NCI-H446 treated with DMSO at 0.1 percent for 48 hours (cell line): Measurements from ENCODE around the gene DCDC2C.

Experiments
- DNase-seq: peaks from one replicate; lab custom pipeline; 2025; lab: John Stamatoyannopoulos, UW

The DCDC2C gene

DNA sequence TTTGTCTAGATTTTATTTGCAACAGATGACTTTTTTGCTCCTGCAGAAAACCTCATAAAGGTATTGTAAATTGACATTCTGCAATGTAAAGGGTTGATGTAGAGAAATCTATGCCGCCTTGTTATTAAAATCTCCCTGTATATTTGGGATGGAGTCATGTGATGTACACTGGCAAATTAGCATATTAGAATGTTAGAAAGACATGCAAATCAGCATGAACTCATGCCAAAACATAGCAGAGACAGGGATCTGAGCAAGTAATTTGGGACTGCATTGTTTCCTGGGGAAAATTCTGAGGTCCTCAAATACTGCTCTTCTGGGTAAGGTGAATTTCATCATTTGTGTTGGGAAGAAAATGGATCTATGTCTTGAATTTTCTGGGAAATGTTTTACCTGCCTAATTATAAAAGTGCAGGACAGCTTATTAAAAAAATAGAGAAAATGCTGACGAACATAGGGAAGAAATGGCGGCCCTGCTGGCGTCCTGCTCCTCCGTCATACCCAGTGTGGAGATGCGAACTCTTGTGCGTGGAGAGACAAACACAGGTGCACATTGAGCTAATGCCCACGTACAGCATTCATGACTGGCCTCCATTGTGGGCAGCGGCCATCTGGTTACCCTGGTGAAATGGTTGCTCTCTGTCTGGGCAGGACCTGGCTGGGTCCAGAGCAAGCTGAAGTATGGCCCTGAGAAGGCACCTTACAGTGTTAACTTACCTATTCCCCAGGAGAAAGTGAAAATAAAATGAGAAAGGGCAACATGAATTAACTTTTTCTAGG is 29.1 kb upstream of the DCDC2C start:
- no peak for DNase-seq

DNA sequence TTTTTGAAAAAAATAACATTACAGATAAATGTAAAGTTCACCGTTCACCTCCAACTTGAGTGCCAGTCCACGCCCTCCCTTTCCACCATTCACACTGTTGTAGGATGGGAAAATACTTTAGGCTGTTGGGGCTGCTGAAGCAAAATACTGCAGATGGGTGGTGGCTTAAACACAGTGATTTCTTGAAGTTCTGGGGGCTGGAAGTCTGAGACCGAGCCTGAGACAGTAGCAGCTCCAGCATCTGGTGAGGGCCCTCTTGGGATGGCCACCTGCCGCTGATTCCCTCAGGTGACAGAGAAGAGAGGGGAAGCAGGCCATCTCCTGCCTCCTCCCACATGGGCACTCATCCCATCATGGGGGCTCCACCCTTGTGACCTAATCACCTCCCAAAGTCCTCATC is 27.7 kb upstream of the DCDC2C start:
- no peak for DNase-seq

DNA sequence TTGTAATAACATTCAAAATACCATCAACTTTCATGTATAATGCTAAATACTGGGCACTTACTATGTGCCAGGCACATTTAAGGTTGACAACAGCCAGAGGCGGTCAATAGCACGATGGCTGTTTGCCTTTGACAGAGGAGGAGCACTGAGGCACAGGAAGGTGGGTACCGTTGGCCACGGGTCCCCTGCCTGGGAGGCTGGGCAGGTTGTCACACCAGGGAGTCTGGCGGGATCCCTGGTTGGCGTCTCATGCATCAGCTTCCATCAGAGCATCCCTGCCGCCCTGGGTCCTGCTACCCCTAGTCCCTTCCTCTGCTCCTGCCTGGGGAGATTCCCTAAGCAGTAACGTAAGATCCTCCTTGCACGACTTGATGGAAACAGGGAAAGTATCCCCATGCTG is 25.9 kb upstream of the DCDC2C start:
- DNase-seq = no peak

DNA sequence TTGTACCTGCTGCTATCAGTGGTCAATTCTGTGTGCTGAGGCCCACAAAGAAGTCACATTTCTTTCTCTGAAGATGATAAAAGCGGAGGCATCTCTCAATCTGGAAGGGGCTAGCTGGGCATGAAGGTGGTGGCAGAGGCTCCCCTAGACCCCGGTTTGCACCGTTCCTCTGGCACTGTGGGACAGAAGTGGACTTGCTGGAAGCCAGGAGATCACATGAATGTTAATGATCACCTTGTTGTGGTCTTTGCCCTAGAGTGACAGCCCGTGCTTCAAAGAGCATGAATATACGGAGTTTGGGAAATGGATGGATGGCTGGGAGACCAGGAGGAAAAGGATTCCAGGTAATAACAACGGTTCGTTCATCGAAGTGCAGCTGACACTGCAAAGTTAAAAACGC is 25.2 kb upstream of the DCDC2C start:
- DNase-seq = no peak

DNA sequence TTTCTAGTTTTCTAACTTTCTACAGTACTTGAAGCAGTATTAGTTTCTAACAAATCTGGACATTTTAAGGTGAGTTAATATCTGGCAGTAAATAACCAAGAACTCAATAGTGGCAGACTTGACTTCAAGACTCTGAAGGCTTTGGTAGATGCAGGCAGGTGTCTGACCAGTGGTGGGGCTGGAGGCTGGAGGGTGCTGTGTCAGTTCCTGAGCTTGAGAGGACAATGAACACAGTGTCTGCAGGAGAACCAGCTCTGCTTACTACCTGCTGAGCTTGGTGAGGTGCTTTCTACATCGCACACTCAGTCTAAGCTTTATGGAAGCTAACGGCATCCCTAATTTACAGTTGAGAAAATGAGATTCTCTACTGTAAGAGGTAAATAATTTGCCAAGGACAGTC is 24.2 kb upstream of the DCDC2C start:
- no peak for DNase-seq

DNA sequence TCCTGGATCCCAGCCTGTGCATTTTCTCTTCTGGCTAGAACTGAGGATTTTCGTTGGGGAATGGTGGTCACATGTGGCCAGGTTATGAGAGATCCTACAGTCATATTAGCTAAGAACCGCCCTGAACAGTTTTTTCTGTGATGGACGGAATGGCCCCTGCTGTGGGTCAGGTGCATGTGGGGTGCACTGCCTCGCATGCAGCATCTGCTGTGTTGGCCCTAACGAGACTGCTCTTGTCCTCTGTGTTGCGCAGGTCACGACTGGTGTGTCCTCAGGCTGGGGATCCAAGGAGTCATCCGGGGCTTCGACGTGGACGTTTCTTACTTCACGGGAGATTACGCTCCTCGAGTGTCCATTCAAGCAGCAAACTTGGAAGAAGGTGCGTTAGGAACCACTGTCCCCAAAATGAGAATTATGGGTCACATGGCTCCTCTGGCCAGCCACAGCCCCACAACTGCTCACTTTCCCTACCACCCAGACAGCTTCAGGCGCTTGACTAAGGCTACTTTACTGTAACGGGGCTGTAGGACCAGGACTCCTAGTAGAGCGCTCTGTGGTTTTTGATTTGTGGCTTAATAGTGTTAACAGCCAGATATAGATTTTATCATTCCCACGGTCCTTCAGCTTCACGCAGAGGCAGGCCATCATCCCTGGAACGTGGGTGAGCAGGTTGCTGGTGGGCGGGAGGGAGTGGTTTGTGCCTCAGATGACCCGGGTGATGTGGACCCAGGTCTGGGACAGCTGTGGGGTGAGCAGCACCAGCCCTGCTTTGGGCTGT is 23.6 kb upstream of the DCDC2C start:
- DNase-seq = no peak

DNA sequence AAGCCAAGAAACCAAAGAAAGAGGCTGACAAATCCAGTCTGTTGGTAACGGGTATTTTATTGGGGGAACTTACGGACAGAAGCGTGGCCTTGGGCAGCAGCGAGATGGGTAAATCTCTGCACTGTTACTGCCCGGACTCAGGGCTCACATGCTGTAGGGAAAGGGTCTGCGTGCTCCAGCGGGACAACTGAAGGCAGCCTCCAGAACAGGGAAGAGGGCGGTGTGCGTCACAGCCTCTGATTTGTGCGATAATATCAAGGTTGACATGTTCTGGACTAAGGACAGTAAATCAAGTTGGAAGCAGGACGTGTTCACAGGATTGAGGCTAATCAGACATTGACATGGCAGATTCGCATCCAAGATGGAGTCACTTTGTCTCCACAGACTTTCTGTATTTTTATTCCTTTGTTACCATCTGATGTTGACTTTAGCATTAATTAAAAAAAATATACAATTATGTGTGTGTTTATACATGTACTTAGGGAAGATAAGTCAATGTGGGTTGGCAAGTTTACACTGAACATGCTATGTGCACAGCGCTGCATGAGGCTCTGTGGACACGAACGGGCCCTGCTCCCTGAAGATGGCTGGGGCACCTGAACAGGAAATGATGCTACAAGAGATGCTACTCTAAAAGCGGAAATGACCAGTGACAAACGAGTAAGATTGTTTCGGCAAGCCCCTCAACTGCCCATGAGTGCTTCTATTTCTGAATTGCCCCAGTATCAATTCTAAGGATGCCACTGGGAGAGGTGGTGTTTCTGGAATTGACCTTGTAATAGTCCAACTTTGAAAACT is 22.6 kb upstream of the DCDC2C start:
- DNase-seq = no peak

DNA sequence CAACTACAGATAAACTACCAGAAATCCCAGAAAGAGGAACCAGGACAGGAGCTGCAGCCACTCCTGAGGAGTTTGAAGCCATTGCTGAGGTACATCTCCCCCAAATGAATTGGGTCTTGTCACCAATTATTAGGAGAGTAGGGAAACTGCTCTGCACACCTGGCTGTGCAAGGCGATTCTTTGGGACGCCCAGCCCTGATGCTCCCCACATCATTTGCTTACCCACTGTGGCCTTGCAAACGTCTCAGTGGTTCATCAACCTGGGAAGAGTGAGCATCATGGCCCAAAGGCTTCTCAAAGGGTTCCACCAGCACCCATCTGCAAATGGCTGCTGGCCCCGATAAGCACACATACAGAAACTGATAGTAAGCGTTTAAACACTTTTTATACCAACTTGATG is 21.8 kb upstream of the DCDC2C start:
- no peak for DNase-seq

DNA sequence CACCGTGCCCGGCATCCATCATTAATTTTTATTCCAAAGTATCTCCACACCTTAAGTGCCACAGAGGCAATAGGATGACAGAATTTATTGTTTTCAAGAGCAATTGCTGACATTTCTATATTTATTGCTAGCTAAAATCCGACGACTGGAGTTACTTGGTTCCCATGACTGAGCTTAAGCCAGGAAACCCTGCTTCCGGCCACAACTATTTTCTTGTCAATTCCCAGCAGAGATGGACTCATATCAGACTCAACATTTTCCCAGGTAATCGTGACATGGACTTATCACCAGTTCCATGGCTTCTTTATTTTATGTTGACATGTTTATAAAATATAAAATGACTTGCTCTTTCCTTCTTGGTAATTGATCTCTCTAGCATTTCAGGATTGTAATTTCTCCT is 20.6 kb upstream of the DCDC2C start:
- DNase-seq = no peak

DNA sequence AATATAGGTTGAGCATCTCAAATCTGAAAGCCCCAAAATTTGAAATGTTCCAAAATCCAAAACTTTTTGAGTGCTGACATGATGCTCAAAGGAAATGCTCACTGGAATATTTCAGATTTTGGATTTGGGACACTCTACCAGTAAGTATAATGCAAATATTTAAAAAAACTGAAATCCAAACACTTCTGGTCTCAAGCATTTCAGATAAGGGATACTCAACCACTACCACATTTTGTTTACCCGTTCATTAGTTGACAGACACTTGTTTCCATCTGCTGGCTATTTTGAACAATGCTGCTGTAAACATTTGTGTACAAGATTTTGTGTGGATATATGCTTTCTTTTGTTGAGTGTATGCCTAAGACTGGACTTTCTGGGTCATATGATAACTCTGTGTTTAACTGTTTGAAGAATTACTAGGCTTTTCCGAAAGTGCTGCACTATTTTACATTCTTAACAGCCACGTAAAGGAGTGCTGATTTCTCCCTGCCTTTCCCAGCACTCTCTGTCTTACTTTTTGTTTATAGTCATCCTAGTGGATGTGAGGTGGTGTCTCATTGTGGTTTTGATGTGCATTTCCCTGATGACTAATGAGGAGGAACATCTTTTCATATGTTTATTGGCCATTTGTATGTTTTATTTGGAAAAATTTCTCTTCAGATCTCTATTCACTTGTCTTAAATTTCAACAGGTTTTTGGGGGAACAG is 19.5 kb upstream of the DCDC2C start:
- no peak for DNase-seq

DNA sequence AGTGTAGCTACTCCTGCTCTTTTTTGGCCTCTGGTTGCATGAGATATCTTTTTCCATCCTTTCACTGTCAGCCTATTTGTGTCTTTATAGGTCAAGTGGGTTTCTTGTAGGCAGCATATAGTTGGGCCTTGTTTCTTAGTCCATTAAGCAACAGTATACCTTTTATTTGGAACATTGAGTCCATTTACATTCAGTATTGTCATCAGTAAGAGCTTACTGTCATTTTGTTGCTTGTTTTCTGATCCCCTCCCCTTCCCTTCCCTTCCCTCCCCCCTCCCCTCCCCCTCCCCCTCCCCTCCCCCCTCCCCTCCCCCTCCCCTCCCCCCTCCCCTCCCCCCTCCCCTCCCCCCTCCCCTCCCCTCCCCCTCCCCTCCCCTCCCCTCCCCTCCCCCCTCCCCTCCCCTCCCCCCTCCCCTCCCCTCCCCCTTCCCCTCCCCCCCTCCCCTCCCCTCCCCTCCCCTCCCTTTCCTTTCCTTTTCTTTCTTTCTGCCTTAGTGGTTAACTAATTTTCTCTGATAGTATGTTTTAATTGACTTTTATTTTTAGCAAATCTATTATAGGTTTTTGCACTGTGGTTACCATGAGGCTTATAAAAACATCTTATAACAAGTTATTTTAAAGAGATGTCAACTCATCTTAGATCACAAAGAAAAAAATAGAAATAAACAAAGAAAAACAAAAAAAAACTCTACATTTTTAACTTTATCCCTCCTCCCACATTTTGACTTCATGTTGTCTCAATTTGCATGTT is 13.2 kb upstream of the DCDC2C start:
- DNase-seq = no peak

DNA sequence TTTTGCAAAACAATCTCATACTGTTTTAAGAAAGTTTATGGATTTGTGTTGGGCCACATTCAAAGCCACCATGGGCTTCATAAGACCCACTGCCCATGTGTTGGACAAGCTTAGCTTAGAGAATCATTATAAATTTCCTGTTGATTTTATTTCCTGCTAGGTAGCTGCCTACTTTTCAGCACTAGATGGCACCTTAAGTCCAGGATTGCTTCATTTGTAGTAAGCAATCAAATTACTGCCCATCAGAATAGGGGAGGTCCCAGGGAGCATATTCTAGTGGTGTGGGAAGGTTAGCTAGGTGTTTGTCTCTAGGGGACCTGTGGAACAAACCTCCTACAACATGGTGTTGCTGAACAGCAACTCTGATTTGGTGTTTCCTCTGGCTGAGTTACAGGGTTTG is 11.0 kb upstream of the DCDC2C start:
- DNase-seq = peak; percentile 7

DNA sequence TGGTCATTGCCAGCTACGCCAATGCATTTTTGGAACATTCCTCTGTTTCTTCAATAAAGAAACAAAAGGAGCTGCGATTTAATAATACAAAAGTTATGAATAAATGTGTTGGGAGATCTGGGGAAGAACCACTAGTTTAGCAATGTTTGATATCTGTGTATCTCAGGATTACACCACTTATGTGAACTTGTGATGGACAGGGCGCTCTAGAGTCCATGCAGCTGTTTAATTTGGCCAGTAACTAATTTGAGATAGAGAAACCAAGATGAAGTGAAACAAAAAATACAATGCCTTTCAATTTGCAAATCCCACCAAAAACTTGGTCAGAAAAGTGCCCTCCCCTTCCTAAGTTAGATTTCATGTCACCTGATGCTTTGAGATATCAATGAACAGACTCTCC is 6.8 kb upstream of the DCDC2C start:
- DNase-seq = no peak

DNA sequence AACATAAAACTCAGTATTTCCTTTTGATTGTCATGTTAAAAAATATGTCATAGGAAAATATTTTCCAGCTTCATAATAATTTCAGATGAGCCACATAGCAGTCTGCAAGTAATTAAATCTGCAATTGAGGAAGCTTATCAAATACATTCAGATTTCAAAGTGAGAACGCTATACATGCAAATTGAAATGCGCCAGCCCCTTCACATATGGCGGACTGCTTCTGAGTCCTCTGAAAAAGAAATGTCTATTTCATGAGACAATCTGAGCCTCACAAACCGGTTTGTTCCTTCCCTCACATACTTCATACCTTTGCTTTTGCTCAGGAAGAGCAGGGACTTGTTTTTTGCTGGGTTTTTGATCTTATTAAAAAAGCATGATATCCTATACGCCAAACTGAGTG is 2.3 kb upstream of the DCDC2C start:
- no peak for DNase-seq

DNA sequence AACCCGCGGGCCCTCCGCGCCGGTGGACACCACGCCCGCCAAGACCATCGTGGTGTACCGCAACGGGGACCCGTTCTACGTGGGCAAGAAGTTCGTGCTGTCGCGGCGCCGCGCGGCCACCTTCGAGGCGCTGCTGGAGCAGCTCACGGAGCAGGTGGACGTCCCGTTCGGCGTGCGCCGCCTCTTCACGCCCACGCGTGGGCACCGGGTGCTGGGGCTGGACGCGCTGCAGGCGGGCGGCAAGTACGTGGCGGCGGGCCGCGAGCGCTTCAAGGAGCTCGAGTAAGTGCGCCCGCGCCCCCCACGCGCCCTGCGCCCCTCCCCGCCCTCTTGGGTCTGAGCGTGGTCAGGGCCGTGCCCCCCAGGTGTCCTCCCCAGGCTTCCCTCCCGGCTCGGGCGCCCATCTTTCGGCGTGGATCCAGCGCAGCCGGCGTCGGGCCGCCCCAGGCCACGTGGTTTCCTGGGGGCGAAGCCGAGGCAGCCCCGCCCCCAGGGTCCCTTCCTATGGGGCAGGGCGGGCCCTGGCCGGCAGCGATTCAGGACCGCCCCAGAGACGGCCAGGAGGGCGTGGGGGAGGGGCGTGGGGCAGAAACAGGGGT is 481 bp downstream of the DCDC2C start:
- no peak for DNase-seq

DNA sequence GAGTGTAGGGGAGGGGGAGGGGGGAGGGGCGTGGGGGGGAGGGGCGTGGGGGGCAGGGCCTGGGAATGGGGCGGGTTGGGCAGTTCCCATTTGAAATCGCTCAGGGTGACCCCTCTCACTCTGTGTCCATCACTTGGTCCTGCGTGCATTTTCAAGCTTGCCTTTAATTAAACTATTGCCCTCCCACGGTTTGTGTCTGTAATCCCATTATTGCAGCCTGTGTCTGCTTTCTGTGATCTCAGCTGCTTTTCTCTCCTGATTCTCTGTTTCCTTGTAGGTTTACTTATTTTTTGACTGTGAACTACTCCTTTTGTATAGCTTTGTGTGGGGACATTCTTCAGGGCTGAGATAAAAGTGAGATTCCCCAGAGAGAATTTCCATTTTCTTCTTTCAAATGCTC is 1.3 kb downstream of the DCDC2C start:
- no peak for DNase-seq

DNA sequence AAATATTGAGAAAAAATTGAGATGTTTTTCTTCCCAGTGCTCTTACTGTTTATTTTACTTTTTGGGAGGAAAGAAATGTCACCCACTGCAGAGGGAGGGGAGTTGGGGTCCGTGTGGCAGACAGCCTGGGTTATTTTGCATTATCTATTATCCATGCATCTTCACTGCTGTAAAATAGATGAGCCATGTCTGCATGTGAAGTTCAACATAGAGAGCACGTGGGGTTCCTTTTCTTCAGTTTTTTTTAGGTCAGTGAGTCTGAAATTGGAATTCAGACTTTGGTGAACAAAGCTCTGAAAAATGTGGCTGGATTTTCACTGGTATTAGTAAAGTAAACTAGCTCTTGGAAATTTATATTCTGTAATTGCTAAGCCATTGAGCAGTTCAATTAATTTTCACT is 2.4 kb downstream of the DCDC2C start:
- DNase-seq = no peak

DNA sequence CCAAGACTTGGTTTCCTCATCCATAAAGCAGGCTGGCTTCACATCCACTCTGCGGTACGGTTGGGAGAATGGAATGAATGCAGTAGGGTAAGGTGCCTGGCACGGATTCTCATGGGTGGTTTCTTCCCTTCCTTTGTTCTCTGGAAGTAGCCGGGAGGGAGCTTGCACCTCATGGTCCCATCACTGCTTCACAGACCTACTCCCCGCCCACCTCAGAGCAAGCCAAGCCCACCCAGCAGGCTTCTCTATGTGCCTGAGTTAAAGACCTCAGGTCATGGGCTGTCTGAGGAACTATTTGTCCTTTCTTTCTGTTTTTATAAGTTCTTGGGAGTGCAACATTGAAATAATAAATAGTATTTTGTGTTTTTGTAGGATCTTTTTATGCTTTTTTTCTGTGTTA is 3.5 kb downstream of the DCDC2C start:
- no peak for DNase-seq

DNA sequence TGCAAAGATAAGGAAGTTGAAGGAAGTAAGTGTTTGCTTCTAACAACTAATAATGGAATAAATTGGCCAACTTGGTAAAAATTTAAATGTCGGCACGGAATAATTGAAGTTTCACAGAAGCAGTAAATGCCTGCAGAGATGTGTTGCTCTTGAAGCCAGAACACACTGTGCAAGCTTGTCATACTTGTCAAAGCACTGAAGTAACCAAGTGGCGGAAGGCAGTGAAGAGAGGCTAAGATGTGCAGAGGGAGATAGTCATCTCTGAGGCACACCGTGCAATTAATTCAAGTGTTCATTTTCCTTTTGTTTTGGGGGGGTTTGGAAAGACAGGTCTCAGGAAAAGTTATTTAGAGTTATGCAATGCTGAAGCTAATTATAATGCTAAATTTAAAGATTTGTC is 5.2 kb downstream of the DCDC2C start:
- DNase-seq = no peak

DNA sequence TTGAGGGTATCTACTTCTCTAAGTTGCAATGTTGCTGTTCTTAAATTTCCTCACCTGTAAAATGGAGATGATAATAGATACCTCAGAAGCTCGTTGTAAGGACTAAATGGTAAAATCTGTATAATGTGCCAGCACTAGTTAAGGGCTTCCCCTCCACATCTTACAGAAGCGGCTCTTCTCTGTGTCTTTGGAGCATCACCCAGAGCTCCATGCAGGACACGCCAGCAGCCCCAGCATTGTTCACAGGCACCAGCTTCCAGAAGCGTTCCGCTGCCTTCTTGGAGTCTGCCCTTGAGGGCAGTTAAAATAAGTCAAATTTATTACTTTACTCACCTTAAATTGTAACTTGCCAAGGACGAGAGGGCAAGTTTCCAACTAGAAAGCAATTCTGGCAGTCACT is 5.8 kb downstream of the DCDC2C start:
- no peak for DNase-seq

DNA sequence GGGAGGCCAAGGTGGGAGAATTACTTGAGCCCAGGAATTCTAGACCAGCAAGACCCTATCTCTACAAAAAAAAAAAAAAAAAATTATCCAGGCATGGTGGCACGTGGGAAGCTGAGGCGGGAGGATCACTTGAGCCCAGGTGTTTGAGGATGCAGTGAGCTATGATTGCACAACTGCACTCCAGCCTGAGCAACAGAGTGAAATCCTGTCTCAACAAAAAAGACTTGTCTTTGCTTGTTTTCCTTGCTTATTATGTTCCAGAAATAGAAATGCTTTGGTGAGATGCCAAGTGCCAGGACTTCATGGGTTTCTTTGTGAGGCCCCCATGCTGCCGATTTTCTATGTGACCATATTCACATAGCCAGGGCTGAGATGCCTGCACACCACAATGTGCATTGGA is 9.0 kb downstream of the DCDC2C start:
- DNase-seq = no peak
